GM20000 (cell line): ENCODE measurements around the gene NKD1.

Experiments used
- DNase-seq: peaks from one replicate; pipeline ENCODE4 v3.0.0; 2012; ENCODE audit warnings: low spot score
- TF ChIP-seq, protein P1 (sequence below): IDR thresholded peaks from 2 replicates; pipeline ENCODE4 v1.5.1; 2012; ENCODE audit warnings: mild to moderate bottlenecking, control low read depth; ENCODE audit errors: extremely low read depth, missing control alignments

NKD1 gene

GRCh38 chr16:50640919-50641817 lies 93.0 kb downstream of the NKD1 start:
- TF ChIP-seq, protein P1, sequence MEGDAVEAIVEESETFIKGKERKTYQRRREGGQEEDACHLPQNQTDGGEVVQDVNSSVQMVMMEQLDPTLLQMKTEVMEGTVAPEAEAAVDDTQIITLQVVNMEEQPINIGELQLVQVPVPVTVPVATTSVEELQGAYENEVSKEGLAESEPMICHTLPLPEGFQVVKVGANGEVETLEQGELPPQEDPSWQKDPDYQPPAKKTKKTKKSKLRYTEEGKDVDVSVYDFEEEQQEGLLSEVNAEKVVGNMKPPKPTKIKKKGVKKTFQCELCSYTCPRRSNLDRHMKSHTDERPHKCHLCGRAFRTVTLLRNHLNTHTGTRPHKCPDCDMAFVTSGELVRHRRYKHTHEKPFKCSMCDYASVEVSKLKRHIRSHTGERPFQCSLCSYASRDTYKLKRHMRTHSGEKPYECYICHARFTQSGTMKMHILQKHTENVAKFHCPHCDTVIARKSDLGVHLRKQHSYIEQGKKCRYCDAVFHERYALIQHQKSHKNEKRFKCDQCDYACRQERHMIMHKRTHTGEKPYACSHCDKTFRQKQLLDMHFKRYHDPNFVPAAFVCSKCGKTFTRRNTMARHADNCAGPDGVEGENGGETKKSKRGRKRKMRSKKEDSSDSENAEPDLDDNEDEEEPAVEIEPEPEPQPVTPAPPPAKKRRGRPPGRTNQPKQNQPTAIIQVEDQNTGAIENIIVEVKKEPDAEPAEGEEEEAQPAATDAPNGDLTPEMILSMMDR = no peak
- DNase-seq = no peak

- TF ChIP-seq, protein P1 = no peak
- DNase-seq = no peak
Observed at GRCh38 chr16:50641818-50642187, 93.6 kb downstream of the NKD1 start.

DNA sequence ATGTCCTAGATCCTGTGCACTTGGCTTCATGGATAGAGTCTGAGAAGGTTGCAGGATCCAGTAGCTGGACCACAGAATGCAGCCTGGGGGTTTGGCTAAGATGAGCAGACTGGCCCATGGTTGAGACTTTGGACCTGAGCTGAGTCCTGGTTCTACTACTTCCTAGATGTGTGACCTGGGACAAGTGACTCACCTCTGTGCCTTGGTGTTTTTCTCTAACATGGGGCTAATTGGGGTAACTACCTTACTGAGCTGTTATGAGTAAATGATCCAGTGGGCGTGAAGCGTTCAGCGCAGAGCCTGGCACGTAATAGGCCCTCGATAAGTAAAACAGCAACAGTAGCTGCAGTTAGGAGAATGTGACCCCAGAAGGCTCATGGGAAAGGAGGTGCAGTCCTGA lies 94.2 kb downstream of the NKD1 start:
- TF ChIP-seq, protein P1 = no peak
- DNase-seq = no peak

- DNase-seq = no peak
- TF ChIP-seq, protein P1 = no peak
Observed at GRCh38 chr16:50643192-50643591, 95.0 kb downstream of the NKD1 start.

DNA sequence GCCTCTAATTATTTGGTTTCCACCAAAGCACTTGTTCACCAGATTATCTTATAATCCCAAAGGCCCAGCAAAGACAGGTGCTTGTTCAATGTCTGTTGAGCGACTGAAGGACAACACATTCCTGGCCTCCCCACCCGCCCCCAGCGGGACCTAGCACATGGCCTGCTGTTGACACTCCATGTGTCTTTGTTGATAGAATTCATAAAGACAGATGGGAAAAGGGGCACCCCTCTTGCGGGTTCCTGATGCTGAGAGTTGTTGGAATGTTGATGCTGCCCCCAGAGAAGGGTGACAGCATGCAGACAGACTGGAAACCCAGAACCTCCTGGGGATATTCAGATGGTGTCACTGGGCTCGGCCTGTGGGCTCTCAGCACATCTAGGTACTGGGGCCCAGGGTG lies 96.0 kb downstream of the NKD1 start:
- DNase-seq = no peak
- TF ChIP-seq, protein P1 = no peak

- TF ChIP-seq, protein P1 = peak; percentile 25
- DNase-seq = peak; percentile 58
Observed at GRCh38 chr16:50644729-50645128, 96.5 kb downstream of the NKD1 start.

DNA sequence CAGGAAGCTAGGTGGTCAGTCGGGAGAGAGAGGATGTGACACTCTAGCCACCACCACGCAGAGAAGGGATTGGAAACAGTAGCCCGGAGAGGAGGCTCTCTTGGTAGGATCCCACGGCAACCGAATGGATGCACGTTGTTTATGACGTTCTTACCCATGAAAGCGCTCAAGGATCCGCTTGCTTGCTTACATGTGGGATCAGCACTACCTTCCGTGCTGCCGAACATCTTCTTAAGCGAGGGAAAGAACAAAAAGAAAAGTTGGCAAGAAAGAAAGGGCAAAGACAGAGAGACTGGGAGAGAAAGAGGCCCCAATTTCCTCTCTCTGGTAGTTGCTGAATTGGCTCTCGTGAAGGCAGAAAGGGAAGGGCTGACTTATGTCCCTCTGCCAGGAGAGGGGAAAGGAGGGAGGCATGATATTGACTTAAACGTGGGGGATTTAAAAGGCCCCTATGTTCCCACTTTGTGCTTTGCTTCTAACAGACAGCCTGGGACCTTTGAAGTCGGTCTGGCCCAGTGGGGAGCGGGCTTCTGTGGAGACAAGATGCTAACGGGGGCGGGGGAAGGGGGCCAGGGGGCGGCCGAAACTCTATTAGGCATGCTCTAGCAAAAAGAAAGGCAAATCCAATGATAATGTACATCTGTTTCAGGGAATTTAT lies 97.5 kb downstream of the NKD1 start:
- DNase-seq = no peak
- TF ChIP-seq, protein P1 = no peak
